ENCODE data around the gene CCDC3.
"Not testable (repeated sequence)": the region's sequence is repeated elsewhere in the genome, so short reads cannot be mapped to it uniquely, and the experiment has no call there.

Gene CCDC3

GRCh38 chr10:13037832-13038231 lies 36.3 kb upstream of the CCDC3 start:
- TF ChIP-seq, protein P1, sequence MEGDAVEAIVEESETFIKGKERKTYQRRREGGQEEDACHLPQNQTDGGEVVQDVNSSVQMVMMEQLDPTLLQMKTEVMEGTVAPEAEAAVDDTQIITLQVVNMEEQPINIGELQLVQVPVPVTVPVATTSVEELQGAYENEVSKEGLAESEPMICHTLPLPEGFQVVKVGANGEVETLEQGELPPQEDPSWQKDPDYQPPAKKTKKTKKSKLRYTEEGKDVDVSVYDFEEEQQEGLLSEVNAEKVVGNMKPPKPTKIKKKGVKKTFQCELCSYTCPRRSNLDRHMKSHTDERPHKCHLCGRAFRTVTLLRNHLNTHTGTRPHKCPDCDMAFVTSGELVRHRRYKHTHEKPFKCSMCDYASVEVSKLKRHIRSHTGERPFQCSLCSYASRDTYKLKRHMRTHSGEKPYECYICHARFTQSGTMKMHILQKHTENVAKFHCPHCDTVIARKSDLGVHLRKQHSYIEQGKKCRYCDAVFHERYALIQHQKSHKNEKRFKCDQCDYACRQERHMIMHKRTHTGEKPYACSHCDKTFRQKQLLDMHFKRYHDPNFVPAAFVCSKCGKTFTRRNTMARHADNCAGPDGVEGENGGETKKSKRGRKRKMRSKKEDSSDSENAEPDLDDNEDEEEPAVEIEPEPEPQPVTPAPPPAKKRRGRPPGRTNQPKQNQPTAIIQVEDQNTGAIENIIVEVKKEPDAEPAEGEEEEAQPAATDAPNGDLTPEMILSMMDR (IDR thresholded peaks at IDR 0.05; ENCODE audit: poor library complexity, severe bottlenecking): no peak
- H3K36me3 ChIP-seq (ENCODE audit: low read depth): no peaks in the 10 kb centered on the region
- DNase-seq (ENCODE audit: low spot score) (no peak), ATAC-seq (ENCODE audit: low read depth) (no peak)
- H3K27ac ChIP-seq (ENCODE audit: poor library complexity, severe bottlenecking): no peak overlapping the region
- H3K27me3 ChIP-seq (ENCODE audit: insufficient read depth, poor library complexity, severe bottlenecking): no peaks in the 10 kb centered on the region
- H3K9me3 ChIP-seq (ENCODE audit: severe bottlenecking): no peaks in the 10 kb centered on the region
- no peak overlapping the region for H3K4me3 ChIP-seq (ENCODE audit: severe bottlenecking)
- no peaks in the 10 kb centered on the region for H3K4me1 ChIP-seq (ENCODE audit: insufficient read depth, poor library complexity, severe bottlenecking)

DNA sequence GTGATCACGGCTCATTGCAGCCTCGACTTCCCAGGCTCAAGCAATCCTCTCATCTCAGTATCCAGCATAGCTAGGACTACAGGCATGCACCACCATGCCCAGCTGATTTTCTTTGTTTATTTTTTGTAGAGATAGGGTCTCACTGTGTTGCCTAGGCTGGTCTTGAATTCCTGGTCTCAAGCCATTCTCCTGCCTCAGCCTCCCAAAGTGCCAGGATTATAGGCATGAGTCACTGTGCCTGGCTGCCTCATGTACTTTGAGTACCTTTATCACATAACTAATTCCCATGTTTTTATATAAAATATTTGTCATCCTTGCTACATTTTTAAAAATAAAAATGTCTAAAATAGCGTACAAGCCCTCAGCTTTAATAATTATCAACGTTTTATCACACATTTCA lies 35.3 kb upstream of the CCDC3 start:
- ATAC-seq (ENCODE audit: low read depth) (no peak), DNase-seq (ENCODE audit: low spot score) (no peak)
- Histone ChIP-seq H3K4me3 (ENCODE audit: severe bottlenecking) (no peak overlapping the region), H3K9me3 (ENCODE audit: severe bottlenecking) (no peaks in the 10 kb centered on the region), H3K36me3 (ENCODE audit: low read depth) (no peaks in the 10 kb centered on the region), H3K27ac (ENCODE audit: poor library complexity, severe bottlenecking) (no peak overlapping the region), H3K4me1 (ENCODE audit: insufficient read depth, poor library complexity, severe bottlenecking) (no peaks in the 10 kb centered on the region), H3K27me3 (ENCODE audit: insufficient read depth, poor library complexity, severe bottlenecking) (no peaks in the 10 kb centered on the region)
- TF ChIP-seq, protein P1 (IDR thresholded peaks at IDR 0.05; ENCODE audit: poor library complexity, severe bottlenecking): no peak

GRCh38 chr10:13035731-13036130 lies 34.2 kb upstream of the CCDC3 start:
- ATAC-seq (ENCODE audit: low read depth); H3K4me3 ChIP-seq (ENCODE audit: severe bottlenecking); H3K4me1 ChIP-seq (ENCODE audit: insufficient read depth, poor library complexity, severe bottlenecking); H3K27me3 ChIP-seq (ENCODE audit: insufficient read depth, poor library complexity, severe bottlenecking); H3K27ac ChIP-seq (ENCODE audit: poor library complexity, severe bottlenecking); H3K9me3 ChIP-seq (ENCODE audit: severe bottlenecking); DNase-seq (ENCODE audit: low spot score); H3K36me3 ChIP-seq (ENCODE audit: low read depth): not testable (repeated sequence)

DNA sequence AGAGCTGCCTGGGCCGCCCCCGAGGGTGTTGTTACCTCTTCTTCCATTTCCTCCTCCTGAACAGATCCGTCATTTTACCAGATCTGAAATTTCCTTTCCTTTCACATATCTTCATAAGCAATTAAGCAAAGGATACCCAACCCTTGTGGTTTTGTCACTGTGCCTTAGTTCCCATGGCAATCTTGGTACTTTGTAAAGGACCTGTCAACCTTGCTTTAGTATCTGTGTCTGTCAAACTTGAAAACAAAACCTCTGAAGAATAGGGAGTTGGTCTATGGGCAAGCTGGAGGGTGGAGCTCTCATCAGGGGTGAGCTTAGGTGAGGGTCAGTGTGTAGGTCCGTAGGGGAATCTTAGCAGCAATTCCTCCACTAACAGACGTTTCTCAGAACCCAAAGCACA lies 25.4 kb upstream of the CCDC3 start:
- Histone ChIP-seq H3K4me3 (ENCODE audit: severe bottlenecking) (no peak overlapping the region), H3K27ac (ENCODE audit: poor library complexity, severe bottlenecking) (no peak overlapping the region), H3K27me3 (ENCODE audit: insufficient read depth, poor library complexity, severe bottlenecking) (no peaks in the 10 kb centered on the region), H3K4me1 (ENCODE audit: insufficient read depth, poor library complexity, severe bottlenecking) (no peaks in the 10 kb centered on the region), H3K9me3 (ENCODE audit: severe bottlenecking) (no peaks in the 10 kb centered on the region), H3K36me3 (ENCODE audit: low read depth) (no peaks in the 10 kb centered on the region)
- ATAC-seq (ENCODE audit: low read depth) (no peak), DNase-seq (ENCODE audit: low spot score) (no peak)
- TF ChIP-seq, protein P1 (IDR thresholded peaks at IDR 0.05; ENCODE audit: poor library complexity, severe bottlenecking): no peak

- TF ChIP-seq, protein P1 (IDR thresholded peaks at IDR 0.05; ENCODE audit: poor library complexity, severe bottlenecking): no peak
- no peaks in the 10 kb centered on the region for H3K27me3 ChIP-seq (ENCODE audit: insufficient read depth, poor library complexity, severe bottlenecking)
- ATAC-seq (ENCODE audit: low read depth) (no peak), DNase-seq (ENCODE audit: low spot score) (no peak)
- no peak overlapping the region for H3K4me3 ChIP-seq (ENCODE audit: severe bottlenecking)
- H3K9me3 ChIP-seq (ENCODE audit: severe bottlenecking): no peaks in the 10 kb centered on the region
- H3K36me3 ChIP-seq (ENCODE audit: low read depth): no peaks in the 10 kb centered on the region
- H3K27ac ChIP-seq (ENCODE audit: poor library complexity, severe bottlenecking): no peak overlapping the region
- no peaks in the 10 kb centered on the region for H3K4me1 ChIP-seq (ENCODE audit: insufficient read depth, poor library complexity, severe bottlenecking)
These were observed 22.2 kb upstream of the CCDC3 start for GRCh38 chr10:13023754-13024153.

Measured in RWPE2 (cell line).